Skeletal muscle tissue (tissue), 4 donors: ENCODE data around the gene ACKR1. TPM values are rescaled to one million over a fixed set of nuclear protein-coding genes. Genes with fewer than 3 reads are reported as not detected.

Experiments
- H3K27ac ChIP-seq: one replicate; pipeline ENCODE4 v1.7.0; 2013; ENCODE audit warnings: mild to moderate bottlenecking, low read depth, low read length, inconsistent platforms
- H3K27me3 ChIP-seq, 3 donors: one replicate each; pipeline ENCODE4 v1.7.0; 2013; ENCODE audit warnings: low read length in 3 of 3; ENCODE audit not compliant: control insufficient read depth in 3 of 3, insufficient read depth in 3 of 3
- H3K36me3 ChIP-seq, 3 donors: one replicate each; pipeline ENCODE4 v1.7.0; 2013; ENCODE audit warnings: low read length in 3 of 3; ENCODE audit not compliant: control insufficient read depth in 3 of 3, insufficient read depth in 3 of 3
- H3K4me1 ChIP-seq, 3 donors: one replicate each; pipeline ENCODE4 v1.7.0; 2013; ENCODE audit warnings: low read length in 3 of 3, mild to moderate bottlenecking in 3 of 3; ENCODE audit not compliant: control insufficient read depth in 3 of 3, insufficient read depth in 3 of 3
- H3K4me3 ChIP-seq, 3 donors: one replicate each; pipeline ENCODE4 v1.7.0; 2013; ENCODE audit warnings: low read length in 3 of 3
- H3K9ac ChIP-seq, 3 donors: one replicate each; pipeline ENCODE4 v1.7.0; 2013; ENCODE audit warnings: low read length in 3 of 3, mild to moderate bottlenecking in 3 of 3, moderate library complexity in 2 of 3, low read depth in 1 of 3
- H3K9me3 ChIP-seq, 3 donors: one replicate each; pipeline ENCODE4 v1.7.0; 2013; ENCODE audit warnings: low read length in 3 of 3; ENCODE audit not compliant: control insufficient read depth in 3 of 3
- total RNA-seq: library from RNA; depleted of rRNA; stranded (reverse); fragments of >200 nt; gene quantifications from one replicate; pipeline ENCODE4 v1.2.3, GENCODE V29; 2014
- donor health status: Osteomylitis.

ACKR1 gene
- total RNA-seq, result 4.7 TPM

DNA sequence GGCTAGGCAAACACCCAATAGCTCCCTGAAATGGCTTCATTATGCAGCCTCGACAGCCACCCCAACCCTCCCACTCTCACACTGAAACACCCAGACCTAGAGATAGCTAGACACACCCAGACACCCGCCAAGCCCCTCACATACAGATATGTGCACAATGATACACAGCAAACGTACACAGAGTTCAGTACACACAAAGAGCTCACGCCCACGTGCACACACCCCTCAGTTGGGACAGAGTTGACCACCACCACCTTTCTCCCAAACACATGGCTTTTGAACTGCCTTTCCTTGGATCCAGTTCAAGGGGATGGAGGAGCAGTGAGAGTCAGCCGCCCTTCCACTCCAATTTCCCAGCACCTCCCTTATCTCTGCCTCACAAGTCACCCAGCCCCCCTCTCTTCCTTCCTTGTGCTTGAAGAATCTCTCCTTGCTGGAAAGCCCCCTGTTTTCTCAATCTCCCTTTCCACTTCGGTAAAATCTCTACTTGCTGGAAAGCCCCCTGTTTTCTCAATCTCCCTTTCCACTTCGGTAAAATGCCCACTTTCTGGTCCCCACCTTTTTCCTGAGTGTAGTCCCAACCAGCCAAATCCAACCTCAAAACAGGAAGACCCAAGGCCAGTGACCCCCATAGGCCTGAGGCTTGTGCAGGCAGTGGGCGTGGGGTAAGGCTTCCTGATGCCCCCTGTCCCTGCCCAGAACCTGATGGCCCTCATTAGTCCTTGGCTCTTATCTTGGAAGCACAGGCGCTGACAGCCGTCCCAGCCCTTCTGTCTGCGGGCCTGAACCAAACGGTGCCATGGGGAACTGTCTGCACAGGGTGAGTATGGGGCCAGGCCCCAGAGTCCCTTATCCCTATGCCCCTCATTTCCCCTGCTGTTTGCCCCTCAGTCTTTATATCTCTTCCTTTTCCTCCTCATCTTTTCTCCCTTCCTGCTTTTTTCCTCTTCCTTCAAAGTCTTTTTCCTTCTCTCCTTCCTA lies at the start of gene ACKR1:
ACKR1 (plus strand) TSS at position 715 of the 981 bp plus-strand sequence; CDS start at position 800, 85 bp downstream.
- H3K36me3 ChIP-seq, result no peaks in the 10 kb centered on the region
- peak within 1 kb of the TSS; percentile 55 for H3K27ac ChIP-seq
- H3K9ac ChIP-seq, result peak within 1 kb of the TSS in 1 of 3 donors; percentile 16
- no peaks in the 10 kb centered on the region for H3K9me3 ChIP-seq
- H3K27me3 ChIP-seq, result peaks cover 22 to 46% (median 38%) of the 10 kb centered on the region in 3 donors
- H3K4me1 ChIP-seq, result no peaks in the 10 kb centered on the region
- H3K4me3 ChIP-seq, result peak within 1 kb of the TSS in 1 of 3 donors; percentile 27

DNA sequence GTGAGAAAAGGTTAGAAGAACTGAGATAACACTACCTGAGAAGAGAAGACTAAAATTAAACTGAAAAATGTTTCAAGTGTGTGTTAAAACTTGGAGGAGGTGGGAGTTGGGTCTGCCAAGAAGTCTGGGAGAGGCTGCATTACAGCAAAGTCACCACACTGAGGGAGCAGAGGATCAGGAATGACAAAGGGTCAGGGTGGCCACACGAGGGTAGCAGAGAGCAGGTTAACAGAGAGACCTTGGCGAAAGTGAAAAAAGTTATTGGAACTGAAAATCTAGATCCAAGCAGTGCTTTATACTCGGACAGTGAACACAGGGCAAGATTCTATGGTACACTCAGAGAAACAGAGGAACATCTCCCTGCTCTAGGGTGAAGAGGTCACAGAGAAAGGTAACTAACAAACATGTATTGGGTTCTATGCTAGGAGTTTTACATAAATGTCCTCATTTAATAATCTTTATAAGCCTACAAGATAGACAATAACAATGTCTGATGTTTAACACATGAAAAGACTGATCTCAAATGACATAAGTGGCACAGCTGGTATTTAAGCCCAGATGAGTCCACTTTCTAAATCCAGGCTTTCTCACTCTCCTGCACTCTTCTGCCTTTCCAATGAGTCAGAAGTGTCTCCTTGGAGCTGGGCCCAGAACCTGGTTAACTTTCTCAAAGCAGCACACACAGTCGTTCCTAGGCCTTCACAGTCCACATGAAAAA lies 43.5 kb upstream of the ACKR1 start:
- Histone ChIP-seq H3K4me1 (peaks cover 5 to 12% (median 9%) of the 10 kb centered on the region in 3 donors), H3K27me3 (no peaks in the 10 kb centered on the region), H3K9me3 (no peaks in the 10 kb centered on the region), H3K27ac (peak overlapping the region; percentile 64), H3K4me3 (peak overlapping the region in 1 of 3 donors; percentile 0), H3K36me3 (no peaks in the 10 kb centered on the region), H3K9ac (peak overlapping the region in 1 of 3 donors; percentile 18)

- H3K9ac ChIP-seq, result no peak overlapping the region
- no peaks in the 10 kb centered on the region for H3K27me3 ChIP-seq
- H3K4me3 ChIP-seq, result no peak overlapping the region
- H3K9me3 ChIP-seq, result no peaks in the 10 kb centered on the region
- H3K4me1 ChIP-seq, result peaks cover 5 to 12% (median 9%) of the 10 kb centered on the region in 3 donors
- no peaks in the 10 kb centered on the region for H3K36me3 ChIP-seq
- peak overlapping the region; percentile 64 for H3K27ac ChIP-seq
Observed at GRCh38 chr1:159161719-159162026, 43.0 kb upstream of the ACKR1 start.

DNA sequence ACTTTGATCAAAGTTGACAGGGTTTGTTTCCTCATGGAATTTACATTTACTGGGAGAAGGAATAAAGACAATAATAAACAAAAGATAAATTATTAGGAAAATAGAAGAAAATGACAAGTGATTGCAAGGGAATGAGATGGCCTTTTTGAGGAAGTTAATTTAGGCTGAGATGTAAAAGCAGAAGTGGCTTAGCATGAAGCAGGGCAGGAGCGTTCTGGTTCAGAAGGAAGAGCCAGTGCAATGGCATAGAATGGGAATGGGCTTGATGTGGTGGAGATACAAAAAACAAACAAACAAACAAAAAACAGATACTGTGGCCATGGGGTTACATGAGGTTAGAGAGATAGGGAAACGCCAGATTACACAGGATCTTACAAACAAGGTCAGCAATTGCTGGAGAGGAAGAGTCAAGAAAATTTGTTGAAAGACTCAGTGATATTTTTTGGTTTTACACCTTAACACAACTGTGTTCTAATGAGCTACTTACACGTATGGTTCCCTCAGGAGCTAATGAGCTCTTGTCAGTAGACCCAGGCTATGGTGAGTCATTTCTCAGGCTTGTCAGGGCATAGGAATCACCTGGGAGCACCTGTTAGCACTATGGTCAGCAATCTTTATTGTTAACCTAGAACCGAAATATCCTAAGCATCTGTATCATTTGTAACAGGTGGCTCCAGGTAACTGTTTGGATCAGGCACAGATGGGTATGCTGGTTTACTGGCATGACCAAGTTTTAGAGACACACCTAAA lies 42.0 kb upstream of the ACKR1 start:
- peaks cover 5 to 12% (median 9%) of the 10 kb centered on the region in 3 donors for H3K4me1 ChIP-seq
- no peak overlapping the region for H3K9ac ChIP-seq
- no peaks in the 10 kb centered on the region for H3K36me3 ChIP-seq
- H3K27ac ChIP-seq, result no peak overlapping the region
- H3K9me3 ChIP-seq, result no peaks in the 10 kb centered on the region
- no peaks in the 10 kb centered on the region for H3K27me3 ChIP-seq
- no peak overlapping the region for H3K4me3 ChIP-seq

DNA sequence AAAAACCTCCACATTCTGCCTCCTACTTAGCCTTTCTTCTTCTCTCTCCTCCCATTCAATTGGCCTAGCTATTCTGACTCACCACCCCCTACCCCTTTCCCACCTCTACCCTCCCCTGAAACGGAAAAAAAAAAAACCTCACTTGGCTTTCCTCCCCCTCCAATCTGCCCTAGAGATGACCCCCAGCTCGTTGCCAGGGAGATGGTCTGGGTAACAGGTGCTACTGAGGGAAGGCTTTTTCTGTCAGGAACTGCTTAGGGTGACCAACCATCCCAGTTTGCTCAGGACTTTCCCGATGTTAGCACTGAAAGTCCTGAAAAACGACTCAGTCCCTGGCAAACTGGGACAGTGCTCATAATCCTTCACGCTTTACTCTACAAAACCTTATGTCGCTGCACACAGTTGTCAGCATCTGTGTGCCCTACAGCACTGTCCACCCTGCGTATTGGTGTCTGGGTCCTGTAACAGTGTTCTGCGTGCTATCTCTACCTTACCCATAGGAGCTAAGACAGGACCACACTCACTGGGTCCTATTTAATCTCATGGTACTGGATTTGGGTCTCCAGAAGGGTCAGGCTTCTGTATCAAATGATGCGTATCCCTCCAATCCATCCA lies 41.0 kb upstream of the ACKR1 start:
- Histone ChIP-seq H3K36me3 (no peaks in the 10 kb centered on the region), H3K4me1 (peaks cover 5 to 12% (median 9%) of the 10 kb centered on the region in 3 donors), H3K4me3 (no peak overlapping the region), H3K9me3 (no peaks in the 10 kb centered on the region), H3K9ac (no peak overlapping the region), H3K27ac (no peak overlapping the region), H3K27me3 (peaks cover 4 to 5% (median 4%) of the 10 kb centered on the region in 3 donors)

DNA sequence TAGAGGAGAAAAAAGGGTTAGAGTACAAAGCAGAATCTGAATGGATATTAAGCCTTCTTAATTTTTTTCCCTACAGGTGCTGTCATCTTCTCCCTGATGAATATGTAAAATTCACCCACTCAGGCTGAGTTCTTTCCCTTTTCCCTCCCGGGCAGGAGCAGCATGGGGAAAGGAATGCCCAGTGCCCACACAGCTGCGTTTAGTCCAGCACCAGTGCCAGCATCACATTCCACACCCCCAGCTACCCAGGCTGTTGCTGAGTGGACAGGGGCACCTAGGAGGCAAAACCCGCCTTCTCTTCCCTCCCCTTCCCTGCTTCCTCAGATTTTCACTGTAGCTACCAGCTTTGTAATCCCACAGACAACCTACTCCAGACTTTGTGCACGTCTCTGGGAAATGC lies 36.6 kb upstream of the ACKR1 start:
- H3K27ac ChIP-seq, result no peak overlapping the region
- no peaks in the 10 kb centered on the region for H3K36me3 ChIP-seq
- H3K4me1 ChIP-seq, result peaks cover 0 to 4% (median 4%) of the 10 kb centered on the region in 3 donors
- H3K9ac ChIP-seq, result no peak overlapping the region
- H3K4me3 ChIP-seq, result no peak overlapping the region
- peaks cover 29 to 39% (median 36%) of the 10 kb centered on the region in 3 donors for H3K27me3 ChIP-seq
- no peaks in the 10 kb centered on the region for H3K9me3 ChIP-seq

DNA sequence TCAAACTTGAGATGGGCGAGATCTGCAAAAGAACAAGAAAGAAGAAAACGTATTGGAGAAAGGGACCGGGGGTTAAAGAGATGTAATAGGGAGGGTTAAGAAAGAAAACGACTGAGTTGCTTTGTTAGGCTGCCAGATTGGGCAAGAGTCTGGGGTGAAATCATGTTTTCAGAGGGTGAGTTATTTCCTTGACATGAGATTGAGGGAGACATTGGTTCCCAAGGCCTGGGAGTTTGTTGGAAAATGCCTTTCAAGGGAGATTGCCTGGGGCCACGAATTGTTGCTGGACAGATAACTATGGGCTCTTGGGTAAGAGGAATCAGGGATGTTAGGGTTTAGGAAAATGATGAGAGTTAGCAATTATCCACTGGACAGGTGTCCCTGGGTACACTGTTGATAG lies 34.0 kb upstream of the ACKR1 start:
- peaks cover 29 to 43% (median 40%) of the 10 kb centered on the region in 3 donors for H3K27me3 ChIP-seq
- H3K4me3 ChIP-seq, result no peak overlapping the region
- no peak overlapping the region for H3K27ac ChIP-seq
- H3K4me1 ChIP-seq, result peaks cover 0 to 4% (median 4%) of the 10 kb centered on the region in 3 donors
- no peaks in the 10 kb centered on the region for H3K9me3 ChIP-seq
- no peaks in the 10 kb centered on the region for H3K36me3 ChIP-seq
- no peak overlapping the region for H3K9ac ChIP-seq

DNA sequence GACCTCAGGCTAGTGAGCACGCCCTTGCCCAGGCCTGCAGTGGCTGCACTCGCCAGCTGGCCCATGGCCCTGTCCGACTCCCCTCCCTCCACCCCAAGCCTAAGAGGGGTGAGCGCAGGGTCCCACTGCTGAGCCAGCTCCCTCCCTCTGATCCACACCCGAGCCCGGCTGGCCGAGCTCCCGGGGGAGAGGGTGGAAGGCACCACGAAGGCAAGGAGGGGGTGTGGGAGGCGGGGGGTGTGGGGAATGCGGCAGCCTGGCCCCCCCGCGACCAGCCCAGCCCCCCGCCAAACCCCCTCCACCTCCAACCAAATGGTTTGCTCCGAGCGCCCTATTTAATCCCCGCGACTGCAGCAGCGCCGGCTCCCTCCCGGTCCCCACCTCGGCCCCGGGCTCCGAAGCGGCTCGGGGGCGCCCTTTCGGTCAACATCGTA lies 33.4 kb upstream of the ACKR1 start, which contains the start of gene CADM3:
CADM3 (plus strand) TSS at position 362 of the 434 bp plus-strand sequence. CDS start 151 bp downstream, outside the sequence.
- H3K9ac ChIP-seq, result no peak within 1 kb of the TSS
- H3K27ac ChIP-seq, result no peak within 1 kb of the TSS

More for the DNA sequence above, 33.4 kb upstream of the ACKR1 start, which contains the start of gene CADM3:
- Histone ChIP-seq H3K36me3 (no peaks in the 10 kb centered on the region), H3K4me3 (peak within 1 kb of the TSS; percentile 25 to 62 (median 43)), H3K9me3 (no peaks in the 10 kb centered on the region), H3K27me3 (peaks cover 29 to 43% (median 40%) of the 10 kb centered on the region in 3 donors), H3K4me1 (peaks cover 0 to 4% (median 4%) of the 10 kb centered on the region in 3 donors)
